H1 (cell line): ENCODE data around the gene OPHN1. TPM values are rescaled to one million over a fixed set of nuclear protein-coding genes. Genes with fewer than 3 reads are reported as not detected.

Experiments
- CTCF ChIA-PET: fragments of 300-600 bp; sonication (Branson Sonifier 250); formaldehyde crosslinking; loops from one replicate; lab custom pipeline; 2021; ENCODE audit not compliant: partially characterized antibody; lab: Charles Lee
- POLR2A ChIA-PET: fragments of 300-600 bp; sonication (Branson Sonifier 250); formaldehyde crosslinking; loops from one replicate; lab custom pipeline; 2021; ENCODE audit warnings: inconsistent platforms; ENCODE audit not compliant: partially characterized antibody; lab: Charles Lee
- DNase-seq, 2 experiments: peaks; one replicate each; pipeline versions ENCODE4 v3.0.0 to v3.0.0-alpha.2; 2010 to 2022; ENCODE audit warnings: low spot score in 2 of 2, low read depth in 1 of 2, mixed read lengths in 1 of 2
- FAIRE-seq: peaks from 2 replicates; lab custom pipeline; 2011; peaks lifted over from hg19 to GRCh38; lab: Jason Lieb, UNC
- H2AFZ ChIP-seq: 2 replicates; pipeline ENCODE4 v1.8.1; 2012; ENCODE audit warnings: low read length, inconsistent platforms
- H2AK5ac ChIP-seq: 2 replicates; pipeline ENCODE4 v1.6.1; 2013; ENCODE audit warnings: low read depth, low read length
- H2BK120ac ChIP-seq: replicated peaks from 2 replicates; pipeline ENCODE3; 2013; ENCODE audit warnings: low read depth, low read length, inconsistent platforms
- H2BK12ac ChIP-seq: 2 replicates; pipeline ENCODE4 v1.6.1; 2013; ENCODE audit warnings: low read depth, low read length
- H2BK15ac ChIP-seq: 2 replicates; pipeline ENCODE4 v1.6.1; 2013; ENCODE audit warnings: low read length
- H2BK20ac ChIP-seq: 2 replicates; pipeline ENCODE4 v1.6.1; 2013; ENCODE audit warnings: low read length
- H2BK5ac ChIP-seq: 2 replicates; pipeline ENCODE4 v1.6.1; 2013; ENCODE audit warnings: low read depth, low read length
- H3K14ac ChIP-seq: 2 replicates; pipeline ENCODE4 v1.6.1; 2013; ENCODE audit warnings: inconsistent platforms; ENCODE audit not compliant: insufficient read length
- H3K18ac ChIP-seq: 2 replicates; pipeline ENCODE4 v1.6.1; 2013; ENCODE audit warnings: low read length; ENCODE audit errors: extremely low read depth
- H3K23ac ChIP-seq: 2 replicates; pipeline ENCODE4 v1.6.1; 2013; ENCODE audit warnings: inconsistent platforms; ENCODE audit not compliant: insufficient read length
- H3K23me2 ChIP-seq: 2 replicates; pipeline ENCODE4 v1.6.1; 2013; ENCODE audit warnings: low read depth, low read length
- H3K27ac ChIP-seq: 2 replicates; pipeline ENCODE4 v1.6.1; 2011; ENCODE audit warnings: low read depth, low read length, inconsistent platforms
- H3K27me3 ChIP-seq, 4 experiments: replicated peaks in 1 of 4; 1 replicate in 1 of 4; 2 replicates in 3 of 4; pipeline versions ENCODE4 v1.6.1 to v1.8.1; 2011 to 2013; ENCODE audit warnings: low read length in 3 of 4, mild to moderate bottlenecking in 3 of 4, inconsistent platforms in 2 of 4, mixed read lengths in 2 of 4, moderate library complexity in 1 of 4; ENCODE audit not compliant: control insufficient read depth in 3 of 4, insufficient read depth in 3 of 4; ENCODE audit errors: extremely low read depth in 1 of 4
- H3K36me3 ChIP-seq, 4 experiments: 2 replicates each; pipeline versions ENCODE4 v1.6.1 to v1.8.1; 2011 to 2013; ENCODE audit warnings: mild to moderate bottlenecking in 4 of 4, low read length in 3 of 4, moderate library complexity in 2 of 4, control low read depth in 1 of 4, inconsistent platforms in 1 of 4; ENCODE audit not compliant: insufficient read depth in 4 of 4, control insufficient read depth in 2 of 4
- H3K4ac ChIP-seq: replicated peaks from 2 replicates; pipeline ENCODE3; 2013; ENCODE audit warnings: low read length, low read depth, mixed read lengths, inconsistent platforms; ENCODE audit not compliant: insufficient read length
- H3K4me1 ChIP-seq, 4 experiments: replicated peaks in 1 of 4; 1 replicate in 1 of 4; 2 replicates in 3 of 4; pipeline versions ENCODE4 v1.6.1 to v1.8.1; 2011 to 2013; ENCODE audit warnings: low read length in 3 of 4, inconsistent platforms in 2 of 4, mixed read lengths in 1 of 4; ENCODE audit not compliant: insufficient read depth in 4 of 4, control insufficient read depth in 3 of 4
- H3K4me2 ChIP-seq, 2 experiments: 2 replicates each; pipeline versions ENCODE4 v1.6.1 to v1.8.1; 2011 to 2013; ENCODE audit warnings: low read depth in 2 of 2, low read length in 2 of 2, control low read depth in 1 of 2, inconsistent platforms in 1 of 2, mild to moderate bottlenecking in 1 of 2; ENCODE audit not compliant: insufficient read depth in 1 of 2
- H3K4me3 ChIP-seq, 4 experiments: fragments of 200-600, 300-600 bp in 1 of 4; sonication (generic), shearing (Covaris generic), sonication (Bioruptor Twin) in 1 of 4; 2 replicates each; pipeline versions ENCODE4 v1.5.1 to v1.8.1; 2011 to 2016; ENCODE audit warnings: low read length in 4 of 4, low read depth in 3 of 4, control low read depth in 2 of 4, inconsistent platforms in 2 of 4, mild to moderate bottlenecking in 2 of 4, mixed read lengths in 1 of 4, moderate library complexity in 1 of 4; ENCODE audit not compliant: insufficient read depth in 2 of 4; ENCODE audit errors: extremely low read depth in 1 of 4
- H3K56ac ChIP-seq: replicated peaks from 2 replicates; pipeline ENCODE3; 2013; ENCODE audit warnings: low read depth, mild to moderate bottlenecking, mixed read lengths, low read length, inconsistent platforms; ENCODE audit not compliant: insufficient read length
- H3K79me1 ChIP-seq: 2 replicates; pipeline ENCODE4 v1.6.1; 2013; ENCODE audit warnings: low read depth, low read length, control low read depth
- H3K79me2 ChIP-seq, 2 experiments: 2 replicates each; pipeline versions ENCODE4 v1.6.1 to v1.8.1; 2012 to 2013; ENCODE audit warnings: low read length in 2 of 2, mild to moderate bottlenecking in 2 of 2, inconsistent platforms in 1 of 2; ENCODE audit not compliant: insufficient read depth in 2 of 2, control insufficient read depth in 1 of 2
- H3K9ac ChIP-seq, 4 experiments: replicated peaks in 1 of 4; 1 replicate in 1 of 4; 2 replicates in 3 of 4; pipeline versions ENCODE4 v1.6.1 to v1.8.1; 2011 to 2013; ENCODE audit warnings: low read depth in 3 of 4, low read length in 3 of 4, control low read depth in 2 of 4, mild to moderate bottlenecking in 2 of 4, moderate library complexity in 2 of 4, inconsistent platforms in 1 of 4; ENCODE audit errors: extremely low read depth in 1 of 4
- H3K9me3 ChIP-seq, 2 experiments: 2 replicates each; pipeline versions ENCODE4 v1.6.1 to v1.8.1; 2012 to 2013; ENCODE audit warnings: mild to moderate bottlenecking in 2 of 2, moderate library complexity in 2 of 2, control low read depth in 1 of 2, inconsistent platforms in 1 of 2, low read depth in 1 of 2, low read length in 1 of 2, mixed read lengths in 1 of 2; ENCODE audit not compliant: insufficient read depth in 2 of 2
- H4K20me1 ChIP-seq, 2 experiments: replicated peaks in 1 of 2; 2 replicates each; pipeline versions ENCODE3 to v1.8.1; 2011 to 2013; ENCODE audit warnings: inconsistent platforms in 2 of 2, low read length in 2 of 2, mild to moderate bottlenecking in 1 of 2; ENCODE audit not compliant: insufficient read depth in 2 of 2, control insufficient read depth in 1 of 2
- H4K5ac ChIP-seq: 2 replicates; pipeline ENCODE4 v1.6.1; 2013; ENCODE audit warnings: low read length, low read depth, mixed read lengths, inconsistent platforms; ENCODE audit not compliant: insufficient read length
- H4K8ac ChIP-seq: 2 replicates; pipeline ENCODE4 v1.8.0; 2013; ENCODE audit warnings: mild to moderate bottlenecking, moderate library complexity, low read length, inconsistent platforms; ENCODE audit not compliant: insufficient read depth; ENCODE audit errors: extremely low read depth
- H4K91ac ChIP-seq: replicated peaks from 2 replicates; pipeline ENCODE3; 2013; ENCODE audit warnings: low read length, mixed read lengths, inconsistent platforms; ENCODE audit not compliant: insufficient read length
- ATF2 ChIP-seq: IDR thresholded peaks from 2 replicates; pipeline ENCODE4 v1.6.1; 2012; ENCODE audit warnings: low read length, inconsistent platforms
- BACH1 ChIP-seq: IDR thresholded peaks from 2 replicates; pipeline ENCODE4 v1.6.1; 2012; ENCODE audit warnings: low read length, improper control_type of control experiment
- CBX5 ChIP-seq: fragments of 300-800, 300-1000 bp; sonication (generic); IDR thresholded peaks from 2 replicates; pipeline ENCODE4 v1.7.1; 2016; ENCODE audit warnings: antibody characterized with exemption, low read length, low read depth
- CTBP2 ChIP-seq: IDR thresholded peaks from 2 replicates; pipeline ENCODE4 v1.7.0; 2011; ENCODE audit warnings: borderline replicate concordance, mild to moderate bottlenecking, moderate library complexity, mixed read lengths, low read length; ENCODE audit not compliant: insufficient read depth, insufficient read length
- E2F6 ChIP-seq: IDR thresholded peaks from 2 replicates; pipeline ENCODE4 v1.6.1; 2012; ENCODE audit warnings: inconsistent platforms
- EGR1 ChIP-seq: IDR thresholded peaks from 2 replicates; pipeline ENCODE4 v1.6.1; 2011; ENCODE audit warnings: low read depth, low read length, borderline replicate concordance
- HDAC6 ChIP-seq: IDR thresholded peaks from one replicate; pipeline ENCODE4 v1.7.1; 2012; ENCODE audit warnings: low read depth, mild to moderate bottlenecking, inconsistent platforms, low read length, moderate library complexity
- POLR2A ChIP-seq, 2 experiments: IDR thresholded peaks; 1 replicate in 1 of 2; 2 replicates in 1 of 2; pipeline ENCODE4 v1.6.1; 2011; ENCODE audit warnings: low read depth in 2 of 2, low read length in 2 of 2, mild to moderate bottlenecking in 2 of 2; ENCODE audit errors: control extremely low read depth in 1 of 2
- TAF1 ChIP-seq: IDR thresholded peaks from 2 replicates; pipeline ENCODE4 v1.6.1; 2011; ENCODE audit warnings: mild to moderate bottlenecking, low read depth, low read length
- TEAD4 ChIP-seq: IDR thresholded peaks from 2 replicates; pipeline ENCODE4 v1.6.1; 2012; ENCODE audit warnings: low read depth, low read length, inconsistent platforms, mixed read lengths
- polyA plus RNA-seq, 7 experiments: library from polyadenylated mRNA; depleted of rRNA in 3 of 7; stranded (reverse) in 5 of 7; unstranded in 2 of 7; fragments of >200 nt in 5 of 7; fragments of 200-250 nt in 2 of 7; gene quantifications; 1 replicate in 5 of 7; 2 replicates in 1 of 7; 4 replicates in 1 of 7; pipeline versions ENCODE4 v1.2.1 to v1.2.3, GENCODE V29; 2011 to 2013; ENCODE audit warnings: missing spikeins in 2 of 7, mixed read lengths in 2 of 7
- total RNA-seq: library from RNA; stranded (reverse); fragmentation: NEBNext Ultra II Directional; extraction: Animal tissue kit (Norgen Biotek cat#: 25700); gene quantifications from 2 replicates; pipeline ENCODE4 v1.2.1, GENCODE V29; 2021
- TF ChIP-seq, protein P1 (sequence below): IDR thresholded peaks from 2 replicates; pipeline ENCODE4 v1.6.1; 2011; ENCODE audit warnings: low read depth, mild to moderate bottlenecking, low read length; ENCODE audit not compliant: insufficient read depth

The OPHN1 gene
- total and polyA plus RNA-seq, 2 of the 8 experiments (the other 6 are each of a cell fraction or from before 2014, with no cell fraction given), result 1.2 to 3.5 TPM

DNA sequence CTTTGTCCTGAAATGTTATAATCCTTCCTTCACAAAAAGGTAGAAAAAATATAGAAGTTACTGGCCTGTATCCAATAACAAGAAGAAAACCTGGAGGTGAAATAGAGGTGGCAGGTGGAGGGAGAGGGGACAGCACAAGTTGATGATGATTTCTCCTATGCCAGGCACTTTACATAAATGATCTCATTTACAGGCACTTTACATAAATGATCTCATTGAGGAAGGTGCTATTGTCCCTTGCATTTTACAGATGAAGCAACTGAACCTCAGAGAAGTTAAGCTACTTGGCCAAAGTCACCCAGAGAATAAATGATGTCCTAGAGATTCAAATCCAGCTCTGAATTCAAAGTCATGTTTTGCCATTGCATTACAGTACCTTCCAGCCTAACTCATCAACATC lies 7.1 kb upstream of the OPHN1 start:
- Histone ChIP-seq H3K4me1 (no peaks in the 10 kb centered on the region), H3K18ac (no peak overlapping the region), H2BK5ac (no peak overlapping the region), H3K27ac (no peak overlapping the region), H2BK120ac (no peak overlapping the region), H2AK5ac (no peak overlapping the region), H3K23me2 (no peaks in the 10 kb centered on the region), H3K14ac (no peak overlapping the region), H4K5ac (no peak overlapping the region), H4K91ac (no peak overlapping the region), H3K4ac (no peak overlapping the region), H3K79me1 (no peaks in the 10 kb centered on the region), H2AFZ (no peak overlapping the region), H2BK20ac (no peak overlapping the region), H3K56ac (no peak overlapping the region), H3K9ac (no peak overlapping the region), H3K23ac (no peak overlapping the region), H2BK12ac (no peak overlapping the region), H3K79me2 (no peaks in the 10 kb centered on the region), H2BK15ac (no peak overlapping the region), H3K36me3 (no peaks in the 10 kb centered on the region), H3K9me3 (no peaks in the 10 kb centered on the region), H3K4me2 (no peak overlapping the region), H4K8ac (no peak overlapping the region), H4K20me1 (no peaks in the 10 kb centered on the region), H3K4me3 (no peak overlapping the region), H3K27me3 (no peaks in the 10 kb centered on the region)
- FAIRE-seq, result no peak
- POLR2A ChIA-PET, result no interaction called here
- DNase-seq, result no peak
- TF ChIP-seq EGR1 (no peak), CTBP2 (no peak), ATF2 (no peak), HDAC6 (no peak), E2F6 (no peak), TAF1 (no peak), POLR2A (IDR thresholded peaks at IDR 0.05; ENCODE audit: control extremely low read depth in 1 of 2, low read depth in 2 of 2, low read length in 2 of 2) (no peak), TEAD4 (no peak), CBX5 (no peak), BACH1 (no peak)
- TF ChIP-seq, protein P1, sequence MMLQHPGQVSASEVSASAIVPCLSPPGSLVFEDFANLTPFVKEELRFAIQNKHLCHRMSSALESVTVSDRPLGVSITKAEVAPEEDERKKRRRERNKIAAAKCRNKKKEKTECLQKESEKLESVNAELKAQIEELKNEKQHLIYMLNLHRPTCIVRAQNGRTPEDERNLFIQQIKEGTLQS, result no peak
- CTCF ChIA-PET, result interaction anchor here (0.6 kb wide), 1 partner anchor 693 kb away, joined by 3 read pairs; no protein-coding TSS in a partner anchor
